HCT116 (cell line): ENCODE results near the gene SOCS3. TPM values are rescaled to one million over a fixed set of nuclear protein-coding genes. Genes with fewer than 3 reads are reported as not detected.

Experiments used
- ATAC-seq: fragments of 200-7000 bp; cut with Tn5 transposase; 2 replicates; pipeline ENCODE4 v1.9.1; 2020; ENCODE audit warnings: mild to moderate bottlenecking, moderate library complexity
- BruUV-seq: library from RNA; stranded (reverse); fragments of 400-500 nt; replicated peaks from 2 replicates; lab custom pipeline; 2021; lab: Mats Ljungman, UMichigan
- CTCF ChIA-PET: fragments of 300-600 bp; sonication (Branson Sonifier 250); formaldehyde crosslinking; loops from one replicate; lab custom pipeline; 2021; ENCODE audit warnings: antibody characterized with exemption; lab: Charles Lee
- POLR2A ChIA-PET: fragments of 300-600, 350-600 bp; sonication (Branson Sonifier 250); formaldehyde crosslinking; loops from one replicate; lab custom pipeline; 2021; ENCODE audit warnings: antibody characterized with exemption; lab: Charles Lee
- RAD21 ChIA-PET, 2 experiments: fragments of 300-600 bp; sonication (Branson Sonifier 250); formaldehyde crosslinking; loops; one replicate each; lab custom pipeline; 2023; ENCODE audit warnings: low total read pairs in 2 of 2; ENCODE audit not compliant: uncharacterized antibody in 2 of 2, unreplicated experiment in 2 of 2, low non-redundant PET in 1 of 2; lab: Charles Lee
- DNase-seq: peaks from one replicate; pipeline ENCODE4 v3.0.0-alpha.2; 2010; ENCODE audit warnings: low read depth, low spot score
- H2AFZ ChIP-seq: fragments of 200-600 bp; shearing (Covaris generic), sonication (generic); 2 replicates; pipeline ENCODE4 v1.6.1; 2017; ENCODE audit warnings: low read depth, mixed run types, mixed read lengths, antibody characterized with exemption, low read length; ENCODE audit not compliant: poor library complexity, severe bottlenecking
- H3K27ac ChIP-seq: 2 replicates; pipeline ENCODE4 v1.5.1; 2012; ENCODE audit warnings: low read depth, low read length
- H3K27me3 ChIP-seq: fragments of 200-600 bp; sonication (generic); 2 replicates; pipeline ENCODE4 v1.6.1; 2016; ENCODE audit warnings: mixed run types, low read length, mixed read lengths; ENCODE audit not compliant: insufficient read depth
- H3K36me3 ChIP-seq, 2 experiments: fragments of 200-500 bp in 1 of 2; fragments of 200-600 bp in 1 of 2; sonication (Bioruptor generic) in 1 of 2; sonication (generic) in 1 of 2; 2 replicates each; pipeline versions ENCODE4 v1.5.1 to v1.6.1; 2014 to 2016; ENCODE audit warnings: low read length in 2 of 2, inconsistent platforms in 1 of 2, mixed read lengths in 1 of 2, mixed run types in 1 of 2; ENCODE audit not compliant: insufficient read depth in 2 of 2, control insufficient read depth in 1 of 2
- H3K4me1 ChIP-seq, 2 experiments: fragments of 200-600 bp in 1 of 2; sonication (generic) in 1 of 2; 2 replicates each; pipeline versions ENCODE4 v1.5.1 to v1.6.1; 2012 to 2017; ENCODE audit warnings: low read length in 2 of 2, inconsistent platforms in 1 of 2, mild to moderate bottlenecking in 1 of 2, mixed read lengths in 1 of 2, mixed run types in 1 of 2, moderate library complexity in 1 of 2; ENCODE audit not compliant: insufficient read depth in 2 of 2, control insufficient read depth in 1 of 2
- H3K4me2 ChIP-seq: fragments of 200-600 bp; sonication (generic); 2 replicates; pipeline ENCODE4 v1.6.1; 2017; ENCODE audit warnings: mixed run types, low read length, mixed read lengths
- H3K4me3 ChIP-seq, 2 experiments: fragments of 200-600 bp in 1 of 2; sonication (generic) in 1 of 2; replicated peaks in 1 of 2; 2 replicates each; pipeline ENCODE4 v1.5.1; 2011 to 2016; ENCODE audit warnings: low read length in 2 of 2, control low read depth in 1 of 2, low read depth in 1 of 2, mild to moderate bottlenecking in 1 of 2, mixed read lengths in 1 of 2, mixed run types in 1 of 2
- H3K79me2 ChIP-seq: fragments of 200-600 bp; sonication (generic); 2 replicates; pipeline ENCODE4 v1.6.1; 2017; ENCODE audit warnings: mild to moderate bottlenecking, mixed run types, low read length, moderate library complexity, mixed read lengths; ENCODE audit not compliant: insufficient read depth
- H3K9ac ChIP-seq: fragments of 200-600 bp; sonication (generic); 2 replicates; pipeline ENCODE4 v1.6.1; 2016; ENCODE audit warnings: low read length, mixed read lengths
- H3K9me2 ChIP-seq: fragments of 200-600 bp; sonication (generic), shearing (Covaris generic); 2 replicates; pipeline ENCODE4 v1.6.1; 2017; ENCODE audit warnings: mixed run types, mild to moderate bottlenecking, moderate library complexity; ENCODE audit not compliant: insufficient read depth
- H3K9me3 ChIP-seq, 2 experiments: fragments of 200-500 bp in 1 of 2; fragments of 200-600 bp in 1 of 2; sonication (Bioruptor generic) in 1 of 2; sonication (generic) in 1 of 2; 2 replicates each; pipeline ENCODE4 v1.6.1; 2014 to 2017; ENCODE audit warnings: low read length in 2 of 2, mixed read lengths in 2 of 2, inconsistent platforms in 1 of 2, low read depth in 1 of 2, mild to moderate bottlenecking in 1 of 2, mixed run types in 1 of 2, moderate library complexity in 1 of 2; ENCODE audit not compliant: control insufficient read depth in 1 of 2, insufficient read depth in 1 of 2
- H4K20me1 ChIP-seq: fragments of 200-600 bp; sonication (generic), shearing (Covaris generic); 2 replicates; pipeline ENCODE4 v1.6.1; 2017; ENCODE audit warnings: mixed run types, mild to moderate bottlenecking, moderate library complexity; ENCODE audit not compliant: insufficient read depth
- CEBPB ChIP-seq: IDR thresholded peaks from 2 replicates; pipeline ENCODE4 v1.6.1; 2012; ENCODE audit warnings: low read depth
- CTCF ChIP-seq, 3 experiments: fragments of 200-600 bp in 1 of 3; sonication (generic) in 1 of 3; IDR thresholded peaks in 2 of 3; conservative IDR thresholded peaks in 1 of 3; 2 replicates each; pipeline ENCODE4 v1.5.1; 2012 to 2017; ENCODE audit warnings: low read depth in 2 of 3, low read length in 2 of 3, antibody characterized with exemption in 1 of 3, borderline replicate concordance in 1 of 3, control low read depth in 1 of 3, mild to moderate bottlenecking in 1 of 3, mixed read lengths in 1 of 3, mixed run types in 1 of 3, moderate library complexity in 1 of 3; ENCODE audit not compliant: insufficient read depth in 1 of 3
- EZH2phosphoT487 ChIP-seq: fragments of 200-600 bp; IDR thresholded peaks from 2 replicates; pipeline ENCODE4 v1.6.1; 2018; ENCODE audit warnings: antibody characterized with exemption, borderline replicate concordance
- FOSL1 ChIP-seq: IDR thresholded peaks from 2 replicates; pipeline ENCODE4 v1.6.1; 2012; ENCODE audit warnings: low read depth
- POLR2A ChIP-seq: IDR thresholded peaks from 2 replicates; pipeline ENCODE4 v1.7.0; 2011; ENCODE audit warnings: borderline replicate concordance; ENCODE audit not compliant: insufficient read depth, insufficient read length; ENCODE audit errors: extremely low read depth
- POLR2AphosphoS5 ChIP-seq: IDR thresholded peaks from 2 replicates; pipeline ENCODE4 v1.6.1; 2011; ENCODE audit warnings: mild to moderate bottlenecking, low read depth, low read length, moderate library complexity
- REST ChIP-seq: IDR thresholded peaks from 2 replicates; pipeline ENCODE4 v1.6.1; 2012; ENCODE audit warnings: low read depth
- ZNF274 ChIP-seq: fragments of 200-500 bp; sonication (Bioruptor generic); IDR thresholded peaks from 2 replicates; pipeline ENCODE4 v1.6.1; 2014; ENCODE audit warnings: mild to moderate bottlenecking, low read depth, low read length, inconsistent platforms
- intact Hi-C: fragments of 100-400 bp; cut with micrococcal nuclease; formaldehyde crosslinking; loops from 2 replicates; pipeline ENCODE4 v1.10.0; 2022
- total RNA-seq: library from RNA; stranded (reverse); gene quantifications from one replicate; pipeline ENCODE4 v1.2.1, GENCODE V29; 2021; ENCODE audit not compliant: unreplicated experiment
- TF ChIP-seq, protein P1 (sequence below): IDR thresholded peaks from 2 replicates; pipeline ENCODE4 v1.6.1; 2012

Gene SOCS3
- total RNA-seq, 1 experiment from 2014 or later, result 26.7 TPM

- intact Hi-C loops, result no loop called here
- no TSS peak for BruUV-seq
- no peaks in the 10 kb centered on the region for H4K20me1 ChIP-seq
- ChIA-PET RAD21 (no interaction called here), POLR2A (interaction anchor here (0.7 to 2.6 kb wide), 2 partner anchors 11 to 30 kb away, joined by 3 to 19 read pairs; no protein-coding TSS in a partner anchor), CTCF (interaction anchor here (1.0 to 1.7 kb wide), 4 partner anchors 9 to 68 kb away, joined by 3 to 5 read pairs (median 3); no protein-coding TSS in a partner anchor)
- no peaks in the 10 kb centered on the region for H3K79me2 ChIP-seq
- ATAC-seq (no peak), DNase-seq (no peak)
- no peaks in the 10 kb centered on the region for H3K36me3 ChIP-seq
- peak overlapping the region in 1 of 2 experiments; percentile 57; a peak in 3 of 4 replicates for H3K4me3 ChIP-seq
- H3K4me2 ChIP-seq, result peak overlapping the region; percentile 88
- H3K9me3 ChIP-seq, result no peaks in the 10 kb centered on the region
- peak overlapping the region; percentile 99 for H3K27ac ChIP-seq
- no peak overlapping the region for H2AFZ ChIP-seq
- H3K4me1 ChIP-seq, result peaks cover 48 to 80% of the 10 kb centered on the region in 2 experiments
- peak overlapping the region; percentile 77 for H3K9ac ChIP-seq
- TF ChIP-seq POLR2AphosphoS5, result no peak
- TF ChIP-seq, protein P1, sequence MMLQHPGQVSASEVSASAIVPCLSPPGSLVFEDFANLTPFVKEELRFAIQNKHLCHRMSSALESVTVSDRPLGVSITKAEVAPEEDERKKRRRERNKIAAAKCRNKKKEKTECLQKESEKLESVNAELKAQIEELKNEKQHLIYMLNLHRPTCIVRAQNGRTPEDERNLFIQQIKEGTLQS, result no peak
- no peak for TF ChIP-seq POLR2A
- TF ChIP-seq ZNF274, result no peak
- no peak for TF ChIP-seq FOSL1
- no peak for TF ChIP-seq CTCF (IDR thresholded peaks at IDR 0.05 in 2 of 3, conservative IDR thresholded peaks at IDR 0.05 in 1 of 3; ENCODE audit: borderline replicate concordance in 1 of 3, insufficient read depth in 1 of 3, low read depth in 2 of 3, low read length in 2 of 3)
- TF ChIP-seq EZH2phosphoT487, result no peak
- TF ChIP-seq CEBPB, result no peak
- no peak for TF ChIP-seq REST
- no peaks in the 10 kb centered on the region for H3K27me3 ChIP-seq
- H3K9me2 ChIP-seq, result no peaks in the 10 kb centered on the region
These were observed 42.0 kb downstream of the SOCS3 start for GRCh38 chr17:78317794-78318400.
